GM18499 (cell line): ENCODE results near the gene DMTF1.

Experiments used
- ATAC-seq: cut with Tn5 transposase; IDR thresholded peaks from one replicate; pipeline ENCODE4 v1.9.1; 2021; ENCODE audit warnings: moderate number of reproducible peaks; ENCODE audit not compliant: insufficient read depth, unreplicated experiment

Gene DMTF1

DNA sequence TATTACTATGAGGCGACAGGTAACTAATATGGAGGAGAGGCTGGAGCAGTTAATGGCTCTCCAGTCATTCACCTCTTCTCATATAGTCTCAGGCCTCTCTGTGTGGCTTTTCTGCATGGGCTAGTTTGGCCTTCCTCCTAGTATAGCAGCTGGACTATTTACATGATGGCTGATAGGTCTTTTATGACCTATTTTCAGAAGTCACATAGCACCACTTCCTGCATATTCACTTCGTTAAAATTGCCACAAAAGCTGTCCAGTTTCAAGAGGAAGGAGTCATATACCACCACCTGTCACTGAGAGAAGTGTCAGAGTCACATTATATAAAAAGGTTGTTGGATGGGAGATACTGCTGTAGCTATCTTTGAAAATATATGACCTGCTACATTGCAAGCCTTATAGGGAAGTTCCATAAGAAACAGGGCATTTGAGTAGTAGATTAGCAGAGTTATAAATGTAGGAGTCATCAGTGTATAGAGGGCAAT is 8.0 kb upstream of the DMTF1 start:
- peak; percentile 96 for ATAC-seq

DNA sequence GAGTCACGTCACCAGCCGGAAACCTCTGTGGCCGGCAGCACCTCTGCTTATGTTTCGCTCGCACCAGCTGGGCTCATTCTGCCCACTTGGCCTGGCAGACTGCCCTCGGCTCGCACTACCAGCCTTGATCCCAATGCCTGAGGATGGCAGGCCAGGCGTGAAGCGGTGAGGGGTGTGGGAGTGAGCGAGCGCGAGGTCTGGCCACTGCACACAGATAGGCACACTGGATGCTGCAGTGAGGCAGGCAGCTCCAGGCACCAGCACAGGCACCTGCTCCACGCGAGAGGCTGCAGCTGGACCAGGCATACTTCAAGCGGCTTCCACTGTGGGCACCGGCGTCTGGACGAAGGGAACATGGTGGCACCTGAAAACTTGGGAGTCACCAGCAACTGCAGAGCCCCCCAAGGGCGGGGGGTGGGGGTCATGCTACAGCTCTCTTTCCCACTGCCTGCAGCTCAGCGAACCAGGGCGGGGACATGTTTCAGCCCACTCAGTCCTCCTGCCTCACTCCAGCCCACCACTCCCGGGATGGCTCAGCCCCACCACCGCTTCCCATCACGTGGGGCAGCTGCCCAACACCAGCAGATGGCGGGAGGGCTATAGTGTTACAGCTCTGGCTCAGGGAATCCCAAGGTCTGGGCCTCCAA is 5.4 kb upstream of the DMTF1 start:
- no peak for ATAC-seq

DNA sequence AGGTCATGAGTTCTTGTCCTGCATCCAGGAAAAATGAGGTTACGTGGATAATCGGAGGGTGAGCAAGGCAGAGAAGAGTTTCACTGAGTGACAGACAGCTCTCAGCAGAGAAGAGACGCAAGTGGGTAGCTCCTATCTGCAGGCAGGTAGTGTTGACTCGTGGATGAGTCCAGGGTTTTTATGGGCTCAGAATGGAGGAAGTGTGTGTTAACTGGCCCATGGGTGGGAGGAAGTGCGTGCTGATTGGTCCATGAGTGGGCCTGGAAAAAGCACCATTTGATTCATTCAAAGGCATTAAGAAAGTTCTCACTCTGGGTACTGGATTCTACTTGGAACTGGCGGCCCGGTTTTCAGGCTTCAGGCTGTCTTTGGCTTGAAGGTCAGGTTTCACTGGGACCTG is 4.8 kb upstream of the DMTF1 start:
- ATAC-seq = no peak

DNA sequence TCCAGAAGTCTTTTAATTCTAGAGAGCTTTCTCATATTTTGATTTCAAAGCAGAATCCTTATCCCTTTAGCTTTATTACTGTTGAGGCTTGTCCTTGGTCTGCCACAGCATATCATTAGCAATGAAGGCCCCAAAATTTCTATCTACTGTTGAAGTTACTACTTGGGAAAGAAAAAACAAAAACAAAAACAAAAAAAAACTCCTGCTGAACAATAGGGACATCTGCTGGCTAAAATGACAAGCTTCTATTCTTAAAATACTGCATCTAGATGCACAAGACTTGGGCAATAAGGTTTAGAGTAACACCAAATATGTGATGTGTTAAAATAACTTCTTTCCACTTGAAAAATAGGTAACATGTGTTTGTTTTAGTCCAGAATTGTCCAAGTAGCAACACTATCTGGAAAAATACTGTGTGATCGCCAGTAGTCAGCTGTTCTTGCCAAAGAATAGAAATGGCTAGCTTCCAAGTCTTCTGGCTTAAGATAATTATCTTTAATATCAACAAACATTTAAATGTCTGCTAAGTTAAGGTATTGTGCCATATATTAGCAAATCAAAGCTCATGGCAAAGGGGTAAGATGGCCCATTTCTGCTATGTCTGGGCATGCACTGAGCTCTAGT is 3.8 kb upstream of the DMTF1 start:
- no peak for ATAC-seq

DNA sequence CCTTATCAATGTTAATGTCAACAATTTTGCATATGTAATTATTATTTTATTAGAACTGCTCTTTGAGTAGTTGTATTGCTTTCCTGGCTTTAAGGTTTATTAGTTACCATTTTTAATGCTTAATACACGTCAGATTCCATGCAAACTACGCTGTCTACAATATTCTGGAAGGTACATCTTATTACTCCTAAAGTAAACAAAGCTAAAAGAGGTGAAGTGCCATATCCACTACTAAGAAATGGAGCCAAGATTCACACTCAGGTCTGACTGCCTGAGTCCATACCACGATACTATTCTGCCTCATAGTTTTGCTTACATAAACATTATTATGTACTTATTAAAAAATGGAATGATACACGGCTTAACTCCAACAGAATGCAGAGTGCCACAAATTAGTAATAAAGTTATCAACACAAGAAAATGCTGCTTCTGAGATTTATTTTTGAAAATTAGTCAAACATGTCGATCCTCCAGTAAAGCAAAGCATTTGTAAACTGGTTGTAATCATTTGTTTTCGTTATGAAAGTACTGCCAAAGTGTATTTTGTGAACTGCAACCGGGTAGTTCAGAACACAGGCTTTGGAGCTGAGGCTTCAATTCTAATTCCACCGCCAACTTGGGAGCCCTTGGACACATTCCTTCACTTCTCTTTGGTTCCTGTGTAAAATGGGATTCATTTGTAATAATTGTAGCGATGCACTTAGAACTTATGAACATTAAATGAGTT is 1.1 kb upstream of the DMTF1 start:
- no peak for ATAC-seq

DNA sequence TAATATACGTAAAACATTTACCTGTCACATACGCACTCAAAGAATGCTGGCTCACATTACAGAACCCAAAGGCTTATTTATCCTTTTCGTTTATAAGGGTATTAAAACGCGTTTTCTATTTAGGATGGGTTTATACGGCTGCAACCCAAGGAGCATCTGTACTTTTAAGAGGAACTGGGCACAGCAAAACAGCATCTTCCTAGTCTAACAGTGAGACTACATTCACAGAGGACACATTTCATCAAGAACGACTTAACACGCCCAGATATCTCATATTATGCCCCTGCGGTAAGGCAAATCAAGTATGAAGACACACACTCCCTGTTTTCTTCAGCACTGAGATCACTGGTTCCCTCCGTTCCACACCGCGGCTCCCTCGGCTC is 533 bp upstream of the DMTF1 start:
- ATAC-seq = peak; percentile 19

DNA sequence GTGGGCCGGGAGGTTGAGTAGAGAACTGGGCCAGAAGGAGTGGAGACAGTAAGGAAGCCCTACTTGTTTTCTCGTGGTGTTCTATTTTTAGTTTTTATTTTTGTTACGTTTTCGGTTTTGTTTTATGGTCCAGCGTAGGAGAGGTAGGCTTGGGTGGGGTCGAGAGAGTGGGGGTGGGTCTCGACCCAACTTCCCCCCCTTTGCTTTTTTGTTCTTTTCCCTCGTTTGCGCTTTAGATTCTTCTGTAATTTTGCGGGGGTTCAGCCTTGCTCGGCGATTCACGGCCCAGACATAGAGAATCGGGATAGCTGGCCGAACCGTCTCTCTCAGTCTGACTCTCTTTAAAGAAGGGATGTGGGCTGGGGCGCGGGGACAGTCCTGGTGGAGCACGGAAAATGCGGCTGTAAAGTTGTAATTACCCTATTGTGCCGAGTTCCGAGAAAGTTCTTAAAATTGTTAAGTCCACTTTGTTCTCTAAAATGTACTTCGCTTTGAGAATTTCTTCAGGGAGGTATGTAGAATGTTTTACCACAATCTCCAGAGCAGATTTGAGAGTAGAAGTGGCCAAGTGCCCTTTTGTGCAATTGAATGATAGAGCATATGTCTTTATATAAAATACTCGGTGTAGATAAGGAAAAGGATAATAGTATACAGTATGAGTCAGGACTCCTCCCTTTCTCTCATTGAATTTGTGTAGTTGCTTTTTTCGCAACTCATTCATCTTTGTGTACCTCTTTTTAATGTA is 816 bp downstream of the DMTF1 start:
- ATAC-seq = peak; percentile 6

DNA sequence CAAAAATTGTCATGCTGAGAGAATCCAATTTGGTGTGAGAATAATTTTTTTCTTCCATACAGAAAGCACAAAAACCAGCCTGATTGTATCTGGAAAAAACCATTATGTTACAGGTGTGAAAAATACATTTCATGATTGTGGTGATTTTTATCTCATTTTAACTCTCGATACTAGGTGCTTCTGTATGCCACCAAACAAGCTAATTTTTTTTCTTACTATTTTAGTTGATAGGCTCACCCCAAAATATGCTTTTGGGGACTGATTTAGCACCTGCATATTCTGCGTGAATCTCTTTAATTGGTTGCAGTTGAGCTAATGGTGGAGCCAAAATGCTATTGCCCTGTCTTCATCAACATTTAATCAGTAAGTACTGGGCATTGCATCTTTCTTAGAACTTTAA is 1.9 kb downstream of the DMTF1 start:
- ATAC-seq = no peak

DNA sequence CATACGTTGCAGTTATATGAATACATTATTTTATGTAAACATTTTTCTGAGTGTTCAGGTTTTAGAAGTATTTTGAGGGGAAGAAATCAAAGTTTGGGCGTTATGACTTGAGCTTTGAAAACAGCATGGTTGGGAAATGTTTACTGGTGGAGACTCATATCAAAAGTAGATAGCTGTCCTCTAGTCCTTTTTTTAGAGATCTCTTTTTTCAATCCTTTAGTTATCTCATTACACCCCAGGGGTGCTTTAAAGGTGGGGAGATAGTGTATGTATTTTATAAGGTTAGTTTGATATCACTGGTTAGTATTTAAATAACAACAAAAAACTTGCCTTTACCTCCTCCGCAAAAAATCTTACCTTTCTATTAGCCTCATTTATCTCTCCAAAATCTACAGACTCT is 2.3 kb downstream of the DMTF1 start:
- no peak for ATAC-seq

DNA sequence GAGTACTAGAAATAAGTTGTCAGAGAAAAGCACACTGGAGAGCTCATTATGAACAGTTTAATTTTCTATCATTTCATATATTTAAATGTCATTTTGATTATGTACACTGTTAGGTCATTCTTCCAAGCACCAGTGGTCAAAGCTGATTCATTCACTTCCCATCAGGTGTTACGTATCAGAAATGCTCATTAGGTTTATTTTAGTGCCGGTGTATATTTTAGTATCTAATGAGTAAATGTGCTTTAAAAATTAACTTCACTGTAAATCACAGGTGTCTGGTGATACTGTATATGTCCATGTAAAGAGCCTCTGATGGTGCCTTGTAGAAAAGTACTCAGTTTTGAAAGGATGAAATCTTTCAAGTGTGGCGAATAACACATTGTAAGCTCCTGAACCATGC is 3.5 kb downstream of the DMTF1 start:
- ATAC-seq = no peak

DNA sequence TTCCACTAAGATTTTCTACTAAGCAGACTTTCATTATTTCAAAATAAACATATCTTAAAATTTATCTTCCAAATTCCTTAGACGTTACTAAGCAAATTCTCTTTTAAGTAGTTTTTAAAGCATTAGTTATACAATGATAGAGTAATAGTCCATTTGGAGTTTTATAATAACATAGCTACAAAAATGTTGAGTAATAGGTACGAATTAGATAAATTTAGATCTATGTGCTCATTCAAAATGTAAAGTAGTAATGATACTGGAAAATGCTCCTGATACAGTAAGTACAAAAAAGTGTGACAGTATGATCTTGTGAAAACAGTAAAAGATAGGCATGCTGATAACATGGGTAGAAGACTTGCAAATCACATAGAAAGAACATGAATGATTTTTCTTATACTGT is 4.5 kb downstream of the DMTF1 start:
- ATAC-seq = no peak

DNA sequence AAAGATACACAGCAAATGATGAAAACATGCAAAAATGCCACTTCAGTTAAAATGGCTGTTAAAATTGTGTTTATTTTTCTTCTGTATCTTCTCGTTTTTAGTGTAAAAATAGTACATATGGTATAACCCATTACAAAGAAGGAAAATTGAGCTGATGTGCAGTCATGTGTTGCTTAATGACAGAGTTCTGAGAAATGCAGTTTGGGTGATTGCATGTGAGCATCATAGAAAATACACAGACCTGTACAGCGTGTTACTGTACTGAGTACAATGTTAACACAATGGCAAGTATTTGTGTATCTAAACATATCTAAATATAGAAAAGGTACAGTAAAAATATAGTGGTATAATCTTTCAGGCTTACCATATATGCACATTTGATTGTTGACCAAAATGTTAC is 7.3 kb downstream of the DMTF1 start:
- no peak for ATAC-seq

DNA sequence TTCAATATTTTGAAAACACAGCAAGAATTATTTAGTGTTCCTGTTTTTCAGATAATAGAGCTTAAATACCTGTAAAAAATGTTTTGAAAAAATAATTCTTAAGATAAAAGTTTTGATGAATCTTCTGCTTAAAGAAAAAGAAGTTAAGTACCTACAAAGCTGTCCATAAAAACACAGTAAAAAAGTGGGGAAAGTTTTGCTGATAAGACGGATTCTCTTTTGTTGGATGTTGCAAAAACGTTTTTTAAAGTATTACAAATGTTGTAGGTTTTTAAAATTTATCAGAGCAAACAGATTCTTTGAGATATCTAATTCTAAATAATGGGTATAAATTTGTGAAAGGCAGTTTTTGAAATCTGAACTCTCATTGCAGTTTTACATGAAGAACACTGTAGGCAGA is 12.2 kb downstream of the DMTF1 start:
- no peak for ATAC-seq

DNA sequence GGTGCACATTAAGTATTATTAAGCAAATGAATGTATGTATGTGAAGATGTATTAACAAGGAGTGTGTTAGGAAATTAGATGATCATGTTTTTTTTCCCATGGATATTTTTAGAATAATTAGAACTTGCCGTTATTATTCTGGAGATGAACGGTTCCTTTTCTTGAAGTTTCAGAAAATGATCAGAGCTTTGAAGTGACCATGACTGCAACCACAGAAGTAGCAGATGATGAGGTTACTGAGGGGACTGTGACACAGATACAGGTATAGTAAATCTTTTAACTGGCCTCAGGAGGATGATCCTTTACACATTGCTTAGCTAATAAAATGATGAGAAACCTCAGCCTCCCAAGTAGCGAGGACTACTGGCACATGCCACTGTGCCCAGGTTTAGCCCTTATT is 18.6 kb downstream of the DMTF1 start:
- no peak for ATAC-seq

DNA sequence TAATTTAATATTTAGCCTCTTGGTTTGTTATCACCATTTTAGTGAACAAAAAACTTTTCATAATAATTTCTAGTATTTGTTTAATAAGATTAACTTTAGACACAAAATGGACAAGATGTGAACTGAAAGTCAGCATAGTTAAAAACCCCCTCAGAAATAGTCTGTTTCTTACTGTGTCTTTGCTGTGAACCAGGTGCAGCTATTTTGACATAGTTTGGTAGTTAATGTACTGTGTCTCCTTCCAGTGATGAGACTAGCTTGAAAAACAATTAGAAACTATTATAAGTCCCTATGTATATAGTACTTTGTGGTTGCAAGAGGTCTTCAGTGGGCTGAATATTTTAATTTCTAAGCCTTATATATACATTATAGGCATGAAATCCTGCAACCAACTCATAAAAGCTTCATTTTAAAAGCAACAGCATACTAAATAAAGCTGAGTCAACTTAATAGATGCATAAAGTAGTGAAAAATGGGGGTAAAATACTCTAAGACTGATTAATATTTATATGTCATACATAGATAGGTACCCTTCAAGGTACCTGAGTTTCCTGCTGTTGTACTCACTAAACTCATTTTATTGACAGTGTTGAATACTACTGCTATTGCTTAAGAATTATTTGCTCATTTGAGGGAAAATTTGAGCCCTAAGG is 19.2 kb downstream of the DMTF1 start:
- no peak for ATAC-seq

DNA sequence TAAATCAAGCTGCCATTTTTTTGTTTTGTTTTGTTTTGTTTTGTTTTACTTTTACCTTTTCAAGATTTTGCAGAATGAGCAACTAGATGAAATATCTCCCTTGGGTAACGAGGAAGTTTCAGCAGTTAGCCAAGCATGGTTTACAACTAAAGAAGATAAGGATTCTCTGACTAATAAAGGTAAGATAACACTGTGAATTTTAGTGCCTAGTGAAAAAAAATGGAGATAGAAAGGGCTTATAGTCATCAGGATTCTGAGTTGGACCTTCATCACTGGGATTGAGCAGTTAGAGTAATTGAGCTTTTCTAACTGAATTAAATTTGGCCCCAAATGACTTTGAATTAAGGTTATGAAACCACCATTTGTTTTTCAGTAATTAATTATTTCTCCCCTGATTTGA is 21.2 kb downstream of the DMTF1 start:
- ATAC-seq = no peak

DNA sequence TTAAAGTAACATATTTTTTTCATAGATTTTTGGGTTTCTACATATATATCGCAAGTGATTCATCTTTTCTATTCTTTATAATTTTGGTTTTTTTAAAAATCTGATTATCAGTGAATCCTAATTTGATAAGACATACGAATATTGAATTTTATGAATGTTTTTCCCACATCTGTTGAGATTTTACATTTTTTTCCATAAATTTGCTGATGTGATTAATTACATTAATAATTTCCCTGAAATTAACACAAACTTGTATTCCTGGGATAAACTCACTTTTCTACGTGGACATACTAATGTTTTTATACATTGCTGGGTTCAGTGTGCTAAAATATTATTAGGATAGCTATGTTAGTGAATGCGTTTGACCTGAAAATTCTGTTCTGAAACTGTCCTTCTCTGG is 26.1 kb downstream of the DMTF1 start:
- ATAC-seq = no peak

DNA sequence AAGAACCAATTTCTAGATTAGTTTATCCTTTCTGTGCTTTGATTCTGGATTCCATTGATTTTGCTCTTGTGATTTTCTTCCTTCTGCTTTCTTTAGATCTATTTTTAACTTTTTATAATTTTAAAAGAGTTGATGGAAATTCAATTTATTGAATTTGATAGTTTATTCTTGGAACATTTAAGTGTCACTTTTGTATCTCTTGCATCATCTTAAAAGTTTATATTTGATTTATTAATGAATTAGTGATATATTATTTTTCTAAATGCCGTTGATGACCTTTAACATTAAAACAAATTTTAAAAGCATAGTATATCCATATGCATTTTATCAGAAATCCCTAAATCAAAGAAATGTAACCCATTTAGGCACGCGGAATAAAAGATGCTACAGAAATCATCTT is 26.9 kb downstream of the DMTF1 start:
- no peak for ATAC-seq

DNA sequence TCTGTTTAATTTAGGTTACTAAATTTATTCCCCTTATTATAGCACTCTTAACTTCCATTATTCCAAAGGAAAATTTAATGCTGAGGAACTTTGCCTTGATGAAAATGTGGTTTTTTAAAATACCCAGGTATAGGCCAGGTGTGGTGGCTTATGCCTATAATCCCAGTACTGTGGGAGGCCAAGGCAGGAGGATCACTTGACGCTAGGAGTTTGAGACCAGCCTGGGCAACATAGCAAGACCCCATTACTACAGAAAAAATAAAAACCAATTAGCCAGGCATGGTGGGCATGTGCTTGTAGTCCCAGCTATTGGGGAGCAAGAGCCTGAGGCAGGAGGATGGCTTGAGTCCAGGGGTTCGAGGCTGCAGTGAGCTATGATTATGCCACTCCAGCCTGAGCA is 34.9 kb downstream of the DMTF1 start:
- no peak for ATAC-seq

DNA sequence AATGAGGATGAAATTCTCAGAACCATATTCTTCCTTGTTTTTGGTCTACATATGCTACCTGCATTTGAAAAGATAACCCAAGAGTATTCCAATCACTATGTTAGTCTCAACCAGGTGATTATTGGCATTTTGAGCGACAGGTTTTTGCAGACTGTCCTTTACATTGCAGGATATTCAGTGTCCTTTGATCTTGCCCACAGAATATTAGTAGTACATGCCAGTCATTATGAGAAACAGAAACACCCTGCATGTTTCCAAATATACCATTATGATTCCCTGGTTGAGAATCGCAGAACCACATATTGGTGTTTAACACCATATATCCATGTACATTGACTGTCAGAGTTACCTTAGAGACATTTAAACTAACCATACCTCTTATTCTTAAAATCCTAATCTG is 36.7 kb downstream of the DMTF1 start:
- ATAC-seq = peak; percentile 45

DNA sequence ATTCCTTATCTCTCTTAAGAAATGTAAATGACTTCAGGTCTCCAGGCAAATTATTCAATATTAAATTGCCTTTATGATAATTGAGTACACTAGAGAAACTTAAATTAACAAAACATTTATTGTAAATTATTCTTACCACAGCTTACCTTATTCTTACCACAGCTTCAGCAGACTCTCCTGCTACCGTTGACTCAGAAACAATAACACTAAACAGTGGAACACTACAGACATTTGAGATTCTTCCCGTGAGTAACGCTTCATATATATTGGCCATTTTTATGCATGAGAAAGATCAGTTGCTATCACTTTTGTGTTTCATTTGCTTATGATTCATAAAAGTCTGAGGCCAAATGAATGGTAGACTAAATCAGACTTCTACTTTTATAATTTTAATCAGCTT is 38.5 kb downstream of the DMTF1 start:
- no peak for ATAC-seq
